CD4-positive, alpha-beta T cell treated with Interferon alpha-2 for 1 hour (primary cell): Measurements from ENCODE around the gene POLR2H.
A peak's percentile ranks its signal among the peaks of the same experiment; 100 is the strongest.

Source experiments
- DNase-seq, 2 donors: peaks; one replicate each; pipeline ENCODE4 v3.0.0-alpha.2; 2020 to 2022

POLR2H gene

DNA sequence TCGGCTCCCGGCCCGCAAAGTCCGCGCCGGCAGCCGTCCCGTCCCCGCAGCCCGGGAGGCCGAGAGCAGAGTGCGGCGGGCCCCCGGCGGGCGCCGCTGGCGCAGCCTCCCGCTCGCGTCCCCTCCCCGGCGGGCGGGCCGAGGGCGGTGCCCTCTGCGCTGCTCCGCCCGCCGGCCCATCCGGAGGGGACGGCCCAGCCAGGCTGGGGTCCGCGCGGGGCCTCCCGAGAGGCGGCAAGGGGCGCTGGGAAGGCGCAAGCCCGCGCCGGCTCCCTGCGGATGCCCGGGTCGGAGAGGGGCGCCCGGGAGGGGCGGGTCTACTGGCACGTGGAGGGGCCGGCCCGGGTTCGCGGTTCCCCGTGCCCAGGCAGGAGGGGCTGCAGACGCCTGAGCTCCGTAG lies at the start of gene POLR2H, which contains the start of gene CLCN2:
POLR2H (plus strand) TSS at position 179 of the 400 bp plus-strand sequence. CDS start 1,783 bp downstream, outside the sequence.
CLCN2 (minus strand) TSS at position 74 of the 400 bp plus-strand sequence. CDS start 126 bp downstream, outside the sequence.
- peak in 1 of 2 donors; percentile 46 for DNase-seq

DNA sequence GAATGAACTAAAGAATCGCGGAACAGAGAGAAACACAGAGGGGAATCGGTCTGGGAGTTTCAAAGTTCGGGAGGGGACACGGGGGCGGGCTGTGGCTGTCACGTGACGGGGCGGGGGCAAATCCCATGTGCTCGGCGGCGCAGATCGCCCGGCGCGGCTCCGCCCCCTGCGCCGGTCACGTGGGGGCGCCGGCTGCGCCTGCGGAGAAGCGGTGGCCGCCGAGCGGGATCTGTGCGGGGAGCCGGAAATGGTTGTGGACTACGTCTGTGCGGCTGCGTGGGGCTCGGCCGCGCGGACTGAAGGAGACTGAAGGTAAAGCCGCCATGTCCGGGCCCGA lies 47.2 kb upstream of the POLR2H start, which contains the start of gene EIF4G1:
EIF4G1 (plus strand) TSS at position 244 of the 337 bp plus-strand sequence. CDS start 1,191 bp downstream, outside the sequence.
- DNase-seq, result peak; percentile 93 to 95

GRCh38 chr3:184314700-184315542 lies 46.6 kb upstream of the POLR2H start:
- peak; percentile 80 to 85 for DNase-seq

- DNase-seq, result no peak
Observed at GRCh38 chr3:184315543-184315867, 46.0 kb upstream of the POLR2H start.

GRCh38 chr3:184315871-184316661 lies 45.4 kb upstream of the POLR2H start:
- DNase-seq, result peak in 1 of 2 donors; percentile 33

DNA sequence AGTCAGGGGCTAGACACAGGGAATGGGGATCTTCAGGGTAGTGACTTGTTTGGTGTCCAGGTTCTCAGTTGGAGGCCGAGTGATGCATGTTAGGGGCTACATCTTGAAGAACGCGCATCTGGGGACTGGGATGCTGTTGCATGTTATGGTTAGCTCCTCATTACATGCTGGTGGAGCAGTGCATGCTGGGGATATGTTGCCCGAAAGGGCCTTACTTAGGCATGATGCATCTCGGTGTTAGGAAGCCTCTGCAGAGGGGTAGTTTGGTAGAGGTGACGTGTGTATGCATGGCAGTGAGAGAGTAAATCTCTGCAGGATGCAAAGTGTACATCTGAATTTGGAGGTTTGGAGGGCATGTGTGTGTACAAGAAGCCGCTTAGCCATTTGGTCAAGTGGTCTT lies 44.7 kb upstream of the POLR2H start:
- no peak for DNase-seq

- no peak for DNase-seq
Observed at GRCh38 chr3:184317201-184317600, 44.3 kb upstream of the POLR2H start.

GRCh38 chr3:184320104-184320445 lies 41.4 kb upstream of the POLR2H start:
- peak; percentile 31 to 61 for DNase-seq

DNA sequence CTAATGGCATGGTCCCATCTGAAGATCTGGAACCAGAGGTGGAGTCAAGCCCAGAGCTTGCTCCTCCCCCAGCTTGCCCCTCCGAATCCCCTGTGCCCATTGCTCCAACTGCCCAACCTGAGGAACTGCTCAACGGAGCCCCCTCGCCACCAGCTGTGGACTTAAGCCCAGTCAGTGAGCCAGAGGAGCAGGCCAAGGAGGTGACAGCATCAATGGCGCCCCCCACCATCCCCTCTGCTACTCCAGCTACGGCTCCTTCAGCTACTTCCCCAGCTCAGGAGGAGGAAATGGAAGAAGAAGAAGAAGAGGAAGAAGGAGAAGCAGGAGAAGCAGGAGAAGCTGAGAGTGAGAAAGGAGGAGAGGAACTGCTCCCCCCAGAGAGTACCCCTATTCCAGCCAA lies 39.8 kb upstream of the POLR2H start:
- DNase-seq, result no peak

DNA sequence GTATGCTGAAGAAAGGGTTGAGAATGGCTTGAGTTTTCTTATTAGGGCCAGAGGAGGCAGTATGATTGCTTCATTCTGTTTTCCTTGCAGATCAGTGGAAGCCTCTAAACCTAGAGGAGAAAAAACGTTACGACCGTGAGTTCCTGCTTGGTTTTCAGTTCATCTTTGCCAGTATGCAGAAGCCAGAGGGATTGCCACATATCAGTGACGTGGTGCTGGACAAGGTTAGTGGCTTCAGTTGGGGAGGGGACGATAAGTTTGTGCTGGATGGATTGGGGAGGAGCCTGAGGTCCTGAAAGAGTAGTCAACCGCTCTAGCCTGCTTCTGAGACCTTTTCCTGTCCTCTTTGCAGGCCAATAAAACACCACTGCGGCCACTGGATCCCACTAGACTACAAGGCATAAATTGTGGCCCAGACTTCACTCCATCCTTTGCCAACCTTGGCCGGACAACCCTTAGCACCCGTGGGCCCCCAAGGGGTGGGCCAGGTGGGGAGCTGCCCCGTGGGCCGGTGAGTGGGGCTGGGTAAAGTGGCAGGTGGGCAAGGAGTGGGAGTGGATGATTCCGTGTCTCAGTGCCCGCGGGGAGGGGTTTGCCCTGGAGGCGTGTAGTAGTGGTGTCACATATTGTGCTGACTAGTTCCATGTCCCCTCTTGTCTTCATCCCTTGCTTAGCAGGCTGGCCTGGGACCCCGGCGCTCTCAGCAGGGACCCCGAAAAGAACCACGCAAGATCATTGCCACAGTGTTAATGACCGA lies 38.6 kb upstream of the POLR2H start:
- DNase-seq, result peak in 1 of 2 donors; percentile 61

DNA sequence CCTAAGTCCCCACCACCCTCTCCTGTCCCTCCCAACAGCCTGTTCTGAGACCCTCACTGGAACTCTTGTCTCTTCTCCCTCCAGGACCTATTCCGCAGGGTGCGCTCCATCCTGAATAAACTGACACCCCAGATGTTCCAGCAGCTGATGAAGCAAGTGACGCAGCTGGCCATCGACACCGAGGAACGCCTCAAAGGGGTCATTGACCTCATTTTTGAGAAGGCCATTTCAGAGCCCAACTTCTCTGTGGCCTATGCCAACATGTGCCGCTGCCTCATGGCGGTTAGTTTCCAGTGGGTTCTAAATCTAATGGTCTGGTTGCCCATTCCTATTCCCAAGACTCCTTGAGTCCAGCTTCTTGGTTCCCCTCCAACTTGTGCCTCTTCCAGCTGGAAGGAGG lies 37.8 kb upstream of the POLR2H start:
- no peak for DNase-seq

- no peak for DNase-seq
Observed at GRCh38 chr3:184325269-184325668, 36.2 kb upstream of the POLR2H start.

DNA sequence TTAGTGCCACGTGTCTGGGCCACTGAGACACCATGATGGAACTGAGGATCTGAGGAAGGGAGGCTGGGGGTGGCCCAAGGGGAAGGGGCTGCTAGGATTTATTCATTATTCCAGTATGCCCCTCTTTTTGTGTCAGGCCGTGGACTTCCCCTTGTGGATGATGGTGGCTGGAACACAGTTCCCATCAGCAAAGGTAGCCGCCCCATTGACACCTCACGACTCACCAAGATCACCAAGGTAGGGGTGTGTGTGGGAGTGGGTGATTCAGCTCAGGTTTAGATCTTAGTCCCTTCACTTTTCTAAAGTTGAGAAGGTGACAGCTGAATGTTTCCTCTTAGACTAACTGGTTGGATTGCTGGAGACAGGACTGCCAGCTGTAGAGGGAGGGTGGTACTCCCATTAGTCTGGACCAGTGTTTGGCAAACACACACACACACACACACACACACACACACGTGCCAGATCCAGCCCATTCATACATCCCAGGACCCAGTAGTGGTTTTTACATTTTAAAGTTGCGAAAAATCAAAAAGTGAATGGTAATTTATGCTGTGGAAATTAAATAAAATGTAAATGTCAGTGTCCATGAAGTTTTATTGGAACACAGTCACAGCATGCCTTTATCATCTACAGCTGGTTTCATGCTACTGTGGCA lies 35.7 kb upstream of the POLR2H start:
- no peak for DNase-seq

DNA sequence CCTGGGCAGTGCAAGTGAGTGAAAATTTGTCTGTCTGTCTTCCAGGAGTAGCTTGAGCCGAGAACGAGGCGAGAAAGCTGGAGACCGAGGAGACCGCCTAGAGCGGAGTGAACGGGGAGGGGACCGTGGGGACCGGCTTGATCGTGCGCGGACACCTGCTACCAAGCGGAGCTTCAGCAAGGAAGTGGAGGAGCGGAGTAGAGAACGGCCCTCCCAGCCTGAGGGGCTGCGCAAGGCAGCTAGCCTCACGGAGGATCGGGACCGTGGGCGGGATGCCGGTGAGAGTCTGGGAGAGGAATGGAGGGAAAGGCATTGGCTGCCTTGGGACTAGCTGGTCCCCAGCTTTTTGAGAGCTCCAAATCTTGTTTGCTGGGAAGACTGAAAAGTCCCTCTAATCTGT lies 34.3 kb upstream of the POLR2H start:
- DNase-seq, result no peak

DNA sequence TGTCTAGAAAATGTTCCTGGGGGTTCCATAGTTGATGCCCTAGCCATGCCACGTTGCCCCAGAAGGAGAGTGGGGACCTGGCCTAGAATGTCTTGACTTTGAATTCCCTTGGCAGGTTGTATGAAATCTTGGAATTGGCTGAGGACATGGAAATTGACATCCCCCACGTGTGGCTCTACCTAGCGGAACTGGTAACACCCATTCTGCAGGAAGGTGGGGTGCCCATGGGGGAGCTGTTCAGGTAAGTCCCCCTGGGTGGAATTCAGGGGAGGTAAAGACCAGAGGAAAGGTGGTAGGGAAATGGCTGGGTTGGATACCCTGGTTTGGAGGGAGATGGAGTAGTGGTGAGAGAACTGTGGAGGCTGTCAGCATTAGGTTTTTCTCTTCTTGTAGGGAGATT lies 33.0 kb upstream of the POLR2H start:
- no peak for DNase-seq

- no peak for DNase-seq
Observed at GRCh38 chr3:184332370-184333090, 29.0 kb upstream of the POLR2H start.

- no peak for DNase-seq
Observed at GRCh38 chr3:184333190-184333589, 28.3 kb upstream of the POLR2H start.

GRCh38 chr3:184333700-184334099 lies 27.8 kb upstream of the POLR2H start:
- DNase-seq, result no peak

GRCh38 chr3:184334470-184335158 lies 26.9 kb upstream of the POLR2H start:
- DNase-seq, result peak in 1 of 2 donors; percentile 44

GRCh38 chr3:184335291-184335660 lies 26.2 kb upstream of the POLR2H start:
- no peak for DNase-seq
